Measurements from ENCODE around the gene TNIP1. TPM values are rescaled to one million over a fixed set of nuclear protein-coding genes. Genes with fewer than 3 reads are reported as not detected.

Gene TNIP1
- total RNA-seq, 1 donor from 2014 or later: 54.6 TPM

- H3K27me3 ChIP-seq: no peaks in the 10 kb centered on the region
- H3K9me3 ChIP-seq: no peaks in the 10 kb centered on the region
- intact Hi-C loops (cut with DNase I): no loop called here
- TF ChIP-seq, protein P1, sequence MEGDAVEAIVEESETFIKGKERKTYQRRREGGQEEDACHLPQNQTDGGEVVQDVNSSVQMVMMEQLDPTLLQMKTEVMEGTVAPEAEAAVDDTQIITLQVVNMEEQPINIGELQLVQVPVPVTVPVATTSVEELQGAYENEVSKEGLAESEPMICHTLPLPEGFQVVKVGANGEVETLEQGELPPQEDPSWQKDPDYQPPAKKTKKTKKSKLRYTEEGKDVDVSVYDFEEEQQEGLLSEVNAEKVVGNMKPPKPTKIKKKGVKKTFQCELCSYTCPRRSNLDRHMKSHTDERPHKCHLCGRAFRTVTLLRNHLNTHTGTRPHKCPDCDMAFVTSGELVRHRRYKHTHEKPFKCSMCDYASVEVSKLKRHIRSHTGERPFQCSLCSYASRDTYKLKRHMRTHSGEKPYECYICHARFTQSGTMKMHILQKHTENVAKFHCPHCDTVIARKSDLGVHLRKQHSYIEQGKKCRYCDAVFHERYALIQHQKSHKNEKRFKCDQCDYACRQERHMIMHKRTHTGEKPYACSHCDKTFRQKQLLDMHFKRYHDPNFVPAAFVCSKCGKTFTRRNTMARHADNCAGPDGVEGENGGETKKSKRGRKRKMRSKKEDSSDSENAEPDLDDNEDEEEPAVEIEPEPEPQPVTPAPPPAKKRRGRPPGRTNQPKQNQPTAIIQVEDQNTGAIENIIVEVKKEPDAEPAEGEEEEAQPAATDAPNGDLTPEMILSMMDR (IDR thresholded peaks at IDR 0.05): no peak
- peaks cover 0 to 16% of the 10 kb centered on the region in 2 donors for H3K4me1 ChIP-seq
- H3K4me3 ChIP-seq: no peak overlapping the region
- DNase-seq (ENCODE audit: low spot score in 2 of 2): no peak
- no peaks in the 10 kb centered on the region for H3K36me3 ChIP-seq
- peak overlapping the region; percentile 73 to 80 for H3K27ac ChIP-seq
Observed at GRCh38 chr5:151006704-151007334, 74.0 kb downstream of the TNIP1 start.

DNA sequence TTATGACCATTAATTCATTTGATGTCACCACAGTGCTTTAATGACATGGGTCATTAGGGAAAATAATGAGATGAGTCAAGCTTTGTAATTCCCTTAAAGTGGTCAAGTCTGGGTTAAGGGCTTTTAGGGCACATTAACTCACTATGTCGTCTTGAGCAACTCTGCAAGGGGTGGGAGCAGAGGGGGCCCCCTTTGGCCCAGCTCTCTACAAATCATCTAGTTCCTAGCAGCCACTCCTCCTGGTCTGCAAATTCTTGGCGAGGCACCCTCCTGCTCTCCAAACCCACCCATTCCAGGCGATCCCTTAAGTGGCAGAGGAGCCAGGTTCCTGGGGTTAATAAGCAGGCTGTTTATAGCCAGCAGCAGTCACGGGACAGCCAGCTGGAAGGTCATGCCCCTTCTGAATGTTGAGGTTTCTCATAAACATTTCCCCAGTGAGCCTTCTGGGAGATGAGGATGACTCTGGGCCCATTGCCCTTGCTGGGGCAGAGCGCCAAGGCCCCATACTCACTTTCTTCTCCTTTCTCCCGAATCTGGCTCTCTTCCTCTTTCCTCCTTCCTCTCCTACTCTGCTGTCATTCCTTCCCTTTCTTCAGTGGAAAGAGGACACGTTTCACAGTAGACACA lies 74.8 kb downstream of the TNIP1 start:
- TF ChIP-seq, protein P1 (IDR thresholded peaks at IDR 0.05): no peak
- Histone ChIP-seq H3K9me3 (no peaks in the 10 kb centered on the region), H3K36me3 (no peaks in the 10 kb centered on the region), H3K4me3 (no peak overlapping the region), H3K27ac (peak overlapping the region; percentile 73 to 80), H3K4me1 (peaks cover 0 to 16% of the 10 kb centered on the region in 2 donors), H3K27me3 (no peaks in the 10 kb centered on the region)
- peak; percentile 53 to 87 for DNase-seq (ENCODE audit: low spot score in 2 of 2)
- intact Hi-C loops (cut with DNase I): no loop called here

GRCh38 chr5:151005187-151005949 lies 75.5 kb downstream of the TNIP1 start:
- H3K36me3 ChIP-seq: no peaks in the 10 kb centered on the region
- TF ChIP-seq, protein P1 (IDR thresholded peaks at IDR 0.05): no peak
- H3K27me3 ChIP-seq: no peaks in the 10 kb centered on the region
- intact Hi-C loops (cut with DNase I): no loop called here
- H3K4me1 ChIP-seq: peaks cover 0 to 16% of the 10 kb centered on the region in 2 donors
- DNase-seq (ENCODE audit: low spot score in 2 of 2): no peak
- H3K9me3 ChIP-seq: no peaks in the 10 kb centered on the region
- peak overlapping the region; percentile 73 to 80 for H3K27ac ChIP-seq
- H3K4me3 ChIP-seq: no peak overlapping the region

DNA sequence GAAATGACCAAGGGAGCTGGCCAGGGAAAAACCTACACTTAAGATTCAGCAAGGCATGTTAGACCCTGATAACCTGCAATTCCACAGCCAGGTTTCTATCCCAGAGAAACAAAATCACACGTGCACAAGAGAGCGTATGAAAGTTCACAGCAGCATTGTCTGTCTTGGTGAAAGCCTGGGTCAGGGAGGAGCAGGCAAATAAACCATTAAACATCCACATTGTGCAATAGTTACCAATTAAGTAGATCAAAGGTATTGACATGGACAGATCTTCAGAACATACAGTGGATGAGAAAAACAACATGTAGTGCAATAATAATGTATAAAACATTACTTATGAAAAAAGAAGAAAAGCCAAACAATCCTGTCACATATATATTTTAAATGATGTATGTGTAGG lies 76.3 kb downstream of the TNIP1 start:
- Histone ChIP-seq H3K27ac (no peak overlapping the region), H3K4me3 (no peak overlapping the region), H3K27me3 (no peaks in the 10 kb centered on the region), H3K9me3 (no peaks in the 10 kb centered on the region), H3K36me3 (no peaks in the 10 kb centered on the region), H3K4me1 (peaks cover 0 to 22% of the 10 kb centered on the region in 2 donors)
- TF ChIP-seq, protein P1 (IDR thresholded peaks at IDR 0.05): no peak
- intact Hi-C loops (cut with DNase I): no loop called here
- no peak for DNase-seq (ENCODE audit: low spot score in 2 of 2)

GRCh38 chr5:151003503-151003860 lies 77.4 kb downstream of the TNIP1 start:
- Histone ChIP-seq H3K4me1 (peaks cover 0 to 26% of the 10 kb centered on the region in 2 donors), H3K27ac (no peak overlapping the region), H3K9me3 (no peaks in the 10 kb centered on the region), H3K4me3 (no peak overlapping the region), H3K36me3 (no peaks in the 10 kb centered on the region), H3K27me3 (no peaks in the 10 kb centered on the region)
- intact Hi-C loops (cut with DNase I): loop anchor here (1.0 to 2.0 kb wide), 3 partner anchors 15 to 161 kb away; no protein-coding TSS in a partner anchor
- DNase-seq (ENCODE audit: low spot score in 2 of 2): no peak
- TF ChIP-seq, protein P1 (IDR thresholded peaks at IDR 0.05): no peak
